WTC11 (cell line): ENCODE data around the gene MTM1. TPM values are rescaled to one million over a fixed set of nuclear protein-coding genes. Genes with fewer than 3 reads are reported as not detected.

Source experiments
- ATAC-seq: fragments of 200-7000 bp; cut with Tn5 transposase; 2 replicates; pipeline ENCODE4 v1.10.0; 2021; ENCODE audit warnings: mild to moderate bottlenecking, moderate library complexity
- CTCF ChIA-PET: fragments of 300-600 bp; sonication (Branson Sonifier 250); formaldehyde crosslinking; loops from one replicate; lab custom pipeline; 2021; ENCODE audit warnings: antibody characterized with exemption; lab: Charles Lee
- POLR2A ChIA-PET: fragments of 350-600 bp; sonication (Branson Sonifier 250); formaldehyde crosslinking; loops from one replicate; lab custom pipeline; 2021; ENCODE audit warnings: antibody characterized with exemption; lab: Charles Lee
- DNase-seq: peaks from one replicate; pipeline ENCODE4 v3.0.0; 2021; ENCODE audit warnings: low spot score
- H3K27ac Mint-ChIP-seq: 2 replicates; pipeline ENCODE4 v1.8.0; 2021; ENCODE audit warnings: mixed read lengths
- H3K27me3 Mint-ChIP-seq: 2 replicates; pipeline ENCODE4 v1.8.0; 2021; ENCODE audit warnings: low read depth, mild to moderate bottlenecking, moderate library complexity, mixed read lengths
- H3K36me3 Mint-ChIP-seq: 2 replicates; pipeline ENCODE4 v1.8.0; 2021; ENCODE audit warnings: mixed read lengths
- H3K4me1 Mint-ChIP-seq: 2 replicates; pipeline ENCODE4 v1.8.0; 2022; ENCODE audit warnings: mixed read lengths
- H3K4me3 Mint-ChIP-seq: 2 replicates; pipeline ENCODE4 v1.8.0; 2021; ENCODE audit warnings: mild to moderate bottlenecking, moderate library complexity, mixed read lengths
- H3K9me3 Mint-ChIP-seq: 2 replicates; pipeline ENCODE4 v1.8.0; 2021; ENCODE audit warnings: mixed read lengths
- FOXK1 ChIP-seq: sonication (generic); formaldehyde crosslinking; IDR thresholded peaks from 2 replicates; pipeline ENCODE4 v1.8.0; 2022; ENCODE audit warnings: mild to moderate bottlenecking, moderate library complexity, missing genetic modification reagents
- GABPB1 ChIP-seq: sonication (generic); formaldehyde crosslinking; IDR thresholded peaks from 2 replicates; pipeline ENCODE4 v1.8.1; 2023; ENCODE audit warnings: mild to moderate bottlenecking, missing genetic modification reagents
- IRF2 ChIP-seq: sonication (generic); formaldehyde crosslinking; IDR thresholded peaks from 2 replicates; pipeline ENCODE4 v1.8.0; 2022; ENCODE audit warnings: low read depth, missing genetic modification reagents, borderline replicate concordance
- MXD4 ChIP-seq: fragments of 250-450 bp; sonication (Bioruptor Pico); IDR thresholded peaks from 2 replicates; pipeline ENCODE4 v1.8.0; 2021; ENCODE audit warnings: mild to moderate bottlenecking, moderate library complexity, borderline replicate concordance
- NFATC4 ChIP-seq: fragments of 250-450 bp; sonication (Bioruptor Pico); IDR thresholded peaks from 2 replicates; pipeline ENCODE4 v1.9.0; 2021; ENCODE audit warnings: mild to moderate bottlenecking
- SMAD4 ChIP-seq: sonication (generic); formaldehyde crosslinking; IDR thresholded peaks from 2 replicates; pipeline ENCODE4 v1.8.0; 2022; ENCODE audit warnings: mild to moderate bottlenecking, missing genetic modification reagents
- TEAD1 ChIP-seq: sonication (generic); formaldehyde crosslinking; IDR thresholded peaks from 2 replicates; pipeline ENCODE4 v1.8.0; 2022; ENCODE audit warnings: mild to moderate bottlenecking, missing genetic modification reagents
- ZNF121 ChIP-seq: sonication (generic); formaldehyde crosslinking; IDR thresholded peaks from 2 replicates; pipeline ENCODE4 v1.8.0; 2023; ENCODE audit warnings: missing genetic modification reagents
- ZNF138 ChIP-seq: sonication (generic); formaldehyde crosslinking; conservative IDR thresholded peaks from 2 replicates; pipeline ENCODE4 v1.8.1; 2022; ENCODE audit warnings: mild to moderate bottlenecking, moderate library complexity, missing genetic modification reagents
- ZNF317 ChIP-seq: sonication (generic); formaldehyde crosslinking; IDR thresholded peaks from 2 replicates; pipeline ENCODE4 v1.8.1; 2023; ENCODE audit warnings: low read depth, mild to moderate bottlenecking, moderate library complexity, missing genetic modification reagents, borderline replicate concordance
- total RNA-seq: library from RNA; stranded (reverse); gene quantifications from 3 replicates; pipeline ENCODE4 v1.2.3, GENCODE V29; 2021
- TF ChIP-seq, protein P1 (sequence below): fragments of 200-600 bp; IDR thresholded peaks from 2 replicates; pipeline ENCODE4 v1.8.0; 2022; ENCODE audit warnings: antibody characterized with exemption
- TF ChIP-seq, protein P2 (sequence below): sonication (generic); formaldehyde crosslinking; conservative IDR thresholded peaks from 2 replicates; pipeline ENCODE4 v1.8.1; 2022; ENCODE audit warnings: mild to moderate bottlenecking, missing genetic modification reagents

The MTM1 gene
- total RNA-seq, 1 experiment from 2014 or later: 10.4 TPM

DNA sequence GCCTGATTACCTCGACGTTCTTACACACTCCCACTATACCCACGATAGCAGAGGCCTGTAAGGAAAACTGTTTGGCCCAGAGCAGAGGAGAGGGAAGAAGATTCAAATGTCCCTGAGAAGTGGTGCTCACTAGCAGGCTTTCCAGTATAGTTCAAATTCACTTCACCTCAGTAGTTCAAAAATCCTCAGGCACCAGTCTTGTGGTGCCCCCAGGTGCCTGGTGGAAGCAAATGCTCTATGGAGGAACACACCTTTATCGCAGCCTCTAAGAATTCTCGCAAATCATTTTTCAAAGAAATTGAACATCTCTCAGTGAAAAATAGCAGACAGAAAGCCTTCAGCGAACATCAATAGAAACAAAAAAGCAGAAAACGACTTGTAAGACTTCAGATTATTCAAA is 112.6 kb downstream of the MTM1 start:
- ATAC-seq (peak; percentile 90), DNase-seq (no peak)
- TF ChIP-seq, protein P1, sequence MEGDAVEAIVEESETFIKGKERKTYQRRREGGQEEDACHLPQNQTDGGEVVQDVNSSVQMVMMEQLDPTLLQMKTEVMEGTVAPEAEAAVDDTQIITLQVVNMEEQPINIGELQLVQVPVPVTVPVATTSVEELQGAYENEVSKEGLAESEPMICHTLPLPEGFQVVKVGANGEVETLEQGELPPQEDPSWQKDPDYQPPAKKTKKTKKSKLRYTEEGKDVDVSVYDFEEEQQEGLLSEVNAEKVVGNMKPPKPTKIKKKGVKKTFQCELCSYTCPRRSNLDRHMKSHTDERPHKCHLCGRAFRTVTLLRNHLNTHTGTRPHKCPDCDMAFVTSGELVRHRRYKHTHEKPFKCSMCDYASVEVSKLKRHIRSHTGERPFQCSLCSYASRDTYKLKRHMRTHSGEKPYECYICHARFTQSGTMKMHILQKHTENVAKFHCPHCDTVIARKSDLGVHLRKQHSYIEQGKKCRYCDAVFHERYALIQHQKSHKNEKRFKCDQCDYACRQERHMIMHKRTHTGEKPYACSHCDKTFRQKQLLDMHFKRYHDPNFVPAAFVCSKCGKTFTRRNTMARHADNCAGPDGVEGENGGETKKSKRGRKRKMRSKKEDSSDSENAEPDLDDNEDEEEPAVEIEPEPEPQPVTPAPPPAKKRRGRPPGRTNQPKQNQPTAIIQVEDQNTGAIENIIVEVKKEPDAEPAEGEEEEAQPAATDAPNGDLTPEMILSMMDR: 0 out of 2 replicates have a peak, but pooled peaks have one; percentile 12
- TF ChIP-seq SMAD4 (CRISPR knock-in tag): no peak
- Mint-ChIP-seq H3K4me3 (no peak overlapping the region), H3K27me3 (no peaks in the 10 kb centered on the region), H3K4me1 (no peaks in the 10 kb centered on the region), H3K9me3 (peaks cover 6% of the 10 kb centered on the region; the same call in 1 of the 2 replicates), H3K27ac (no peak overlapping the region), H3K36me3 (no peaks in the 10 kb centered on the region)
- ChIA-PET CTCF (interaction anchor here (0.7 to 2.0 kb wide), 5 partner anchors 114 to 535 kb away, joined by 3 to 9 read pairs (median 3); no protein-coding TSS in a partner anchor), POLR2A (no interaction called here)

DNA sequence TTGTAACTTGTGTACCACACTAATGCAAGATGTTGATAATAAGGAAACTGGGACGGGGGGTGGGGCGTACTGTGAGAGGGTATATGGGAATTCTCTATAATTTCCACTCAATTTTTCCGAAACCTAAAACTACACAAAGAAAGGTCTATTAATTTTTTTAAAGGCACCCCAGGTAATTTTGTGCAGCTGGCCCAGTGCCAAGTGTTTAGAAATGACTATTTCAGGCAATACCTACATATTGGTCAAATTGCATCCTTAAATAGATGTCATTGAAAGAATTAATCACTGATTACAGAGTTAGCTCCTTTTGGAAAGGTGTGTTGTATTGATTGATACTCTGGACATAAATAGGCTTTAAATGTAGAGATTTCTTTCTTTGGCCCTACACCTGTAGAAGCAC is 114.7 kb downstream of the MTM1 start:
- ChIA-PET CTCF (interaction anchor here (0.6 to 1.6 kb wide), 18 partner anchors 10 to 744 kb away, joined by 3 to 14 read pairs (median 4); partner anchors contain the start of genes EOLA2 and MTMR1), POLR2A (no interaction called here)
- no peak overlapping the region for H3K27ac Mint-ChIP-seq
- H3K4me3 Mint-ChIP-seq: no peak overlapping the region
- TF ChIP-seq IRF2 (CRISPR knock-in tag) (no peak), ZNF138 (CRISPR knock-in tag) (no peak), NFATC4 (no peak)
- TF ChIP-seq, protein P2, sequence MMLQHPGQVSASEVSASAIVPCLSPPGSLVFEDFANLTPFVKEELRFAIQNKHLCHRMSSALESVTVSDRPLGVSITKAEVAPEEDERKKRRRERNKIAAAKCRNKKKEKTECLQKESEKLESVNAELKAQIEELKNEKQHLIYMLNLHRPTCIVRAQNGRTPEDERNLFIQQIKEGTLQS (CRISPR knock-in tag): no peak
- no peak for ATAC-seq
- DNase-seq: no peak
- H3K36me3 Mint-ChIP-seq: no peaks in the 10 kb centered on the region
- peaks cover 6% of the 10 kb centered on the region for H3K4me1 Mint-ChIP-seq
- no peaks in the 10 kb centered on the region for H3K9me3 Mint-ChIP-seq
- H3K27me3 Mint-ChIP-seq: no peaks in the 10 kb centered on the region

DNA sequence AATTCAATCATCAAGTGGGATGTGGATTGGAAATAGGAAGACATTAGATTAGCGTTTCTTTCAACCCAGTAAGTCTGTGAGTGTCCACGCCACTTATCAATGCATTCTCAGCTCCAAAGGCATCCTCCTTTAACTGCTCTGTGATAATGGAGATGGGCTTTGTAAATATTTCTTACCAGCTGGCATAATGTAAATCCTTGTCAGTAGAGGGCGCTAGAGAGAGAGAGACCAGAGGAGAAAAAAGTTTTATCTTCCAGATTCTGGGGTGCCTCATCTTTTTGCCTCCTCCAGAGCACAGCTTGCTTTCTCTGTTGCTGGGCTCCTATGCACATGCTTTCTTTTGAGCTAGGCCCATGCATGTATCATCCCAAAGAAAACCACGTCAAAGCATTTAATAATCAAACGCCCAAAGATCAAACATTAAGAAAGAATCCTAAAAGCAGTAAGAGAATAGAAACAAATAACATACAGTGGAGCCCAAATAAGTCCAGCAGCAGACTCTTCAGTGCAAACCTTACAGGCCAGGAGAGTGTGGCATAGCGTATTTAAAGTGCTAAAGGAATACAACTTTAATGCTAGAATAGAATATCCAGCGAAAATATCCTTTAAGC is 115.2 kb downstream of the MTM1 start:
- no peak for TF ChIP-seq ZNF121 (CRISPR knock-in tag)
- TF ChIP-seq, protein P1: 0 out of 2 replicates have a peak, but pooled peaks have one; percentile 15
- TF ChIP-seq, all 79 proteins: peak for 1
- Mint-ChIP-seq H3K27ac (no peak overlapping the region), H3K4me1 (peaks cover 11% of the 10 kb centered on the region), H3K27me3 (no peaks in the 10 kb centered on the region), H3K9me3 (peaks cover 4% of the 10 kb centered on the region), H3K4me3 (no peak overlapping the region), H3K36me3 (no peaks in the 10 kb centered on the region)
- ChIA-PET CTCF (interaction anchor here (0.6 to 1.6 kb wide), 18 partner anchors 9 to 745 kb away, joined by 3 to 14 read pairs (median 4); partner anchors contain the start of genes EOLA2 and MTMR1), POLR2A (no interaction called here)
- ATAC-seq: peak; percentile 59
- no peak for DNase-seq

DNA sequence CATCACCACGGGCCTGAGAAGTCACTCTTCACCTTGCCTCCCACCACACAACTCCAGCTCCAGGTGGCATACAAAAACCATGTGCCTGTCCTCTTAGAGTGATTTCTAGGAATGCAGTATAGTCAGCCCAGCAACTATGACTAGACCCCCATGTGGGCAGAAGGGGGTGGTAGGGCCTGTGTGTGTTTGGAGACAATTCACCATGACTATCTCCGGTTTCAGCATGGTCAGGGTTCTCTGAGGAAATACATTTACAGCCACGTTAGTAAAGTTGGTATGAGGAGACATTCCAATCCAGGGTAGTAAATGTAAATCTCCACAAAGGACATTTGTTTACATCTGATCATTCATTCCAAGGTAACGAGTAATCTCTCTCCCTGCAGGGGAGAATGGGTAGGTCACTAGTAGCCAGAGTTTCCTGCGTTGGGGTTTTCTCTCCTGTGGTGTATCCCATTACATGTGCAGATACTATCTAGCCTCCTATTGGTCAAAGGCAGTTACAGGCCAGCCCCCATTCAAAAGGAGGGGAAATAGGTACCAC is 120.6 kb downstream of the MTM1 start:
- Mint-ChIP-seq H3K27me3 (no peaks in the 10 kb centered on the region), H3K27ac (no peak overlapping the region; the same call in 1 of the 2 replicates), H3K4me3 (no peak overlapping the region), H3K4me1 (peaks cover 24% of the 10 kb centered on the region), H3K9me3 (peaks cover 4% of the 10 kb centered on the region), H3K36me3 (no peaks in the 10 kb centered on the region)
- ChIA-PET CTCF (no interaction called here), POLR2A (no interaction called here)
- ATAC-seq: peak; percentile 76
- TF ChIP-seq TEAD1 (CRISPR knock-in tag) (no peak), FOXK1 (no peak), MXD4 (CRISPR knock-in tag) (no peak)
- DNase-seq: no peak

DNA sequence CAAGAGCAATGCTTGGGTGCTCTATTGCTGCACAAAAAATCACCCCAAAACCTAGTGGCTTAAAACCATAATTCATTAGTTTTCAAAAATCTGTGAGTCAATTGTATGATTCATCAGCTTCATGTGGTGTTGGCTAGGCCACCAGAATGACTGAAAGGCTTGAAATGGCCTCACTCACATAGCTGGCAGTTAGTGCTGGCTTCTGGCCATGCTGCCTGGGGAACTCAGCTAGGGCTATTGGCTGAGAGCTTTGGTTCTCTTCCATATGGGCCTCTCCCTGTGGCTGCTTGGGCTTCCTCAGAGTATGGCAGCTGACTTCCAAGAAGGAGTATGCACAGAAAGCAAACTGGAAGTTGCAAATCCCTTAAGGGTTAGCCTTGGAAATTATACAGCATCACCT is 121.7 kb downstream of the MTM1 start:
- ChIA-PET POLR2A (no interaction called here), CTCF (no interaction called here)
- Mint-ChIP-seq H3K27me3 (no peaks in the 10 kb centered on the region), H3K27ac (no peak overlapping the region), H3K4me3 (no peak overlapping the region), H3K4me1 (peaks cover 30% of the 10 kb centered on the region), H3K9me3 (peaks cover 4% of the 10 kb centered on the region), H3K36me3 (no peaks in the 10 kb centered on the region)
- no peak for DNase-seq
- no peak for ATAC-seq
- no peak for TF ChIP-seq GABPB1 (CRISPR knock-in tag)
- 0 out of 2 replicates have a peak, but pooled peaks have one; percentile 48 for TF ChIP-seq ZNF317 (CRISPR knock-in tag)
